GM10248 (cell line): ENCODE results near the gene MAIP1.
A peak's percentile ranks its signal among the peaks of the same experiment; 100 is the strongest.

Experiments used
- CTCF ChIA-PET: fragments of 300-600 bp; sonication (Branson Sonifier 250); formaldehyde crosslinking; extraction: SDS; loops from one replicate; lab custom pipeline; 2021; ENCODE audit warnings: antibody characterized with exemption; lab: Yijun Ruan, JAX
- POLR2A ChIA-PET: fragments of 350-650 bp; sonication (Branson Sonifier 250); formaldehyde crosslinking; extraction: SDS; loops from one replicate; lab custom pipeline; 2020; ENCODE audit warnings: antibody characterized with exemption; lab: Yijun Ruan, JAX
- DNase-seq: peaks from one replicate; pipeline ENCODE4 v3.0.0; 2012; ENCODE audit errors: extremely low spot score
- CTCF ChIP-seq: IDR thresholded peaks from 2 replicates; pipeline ENCODE4 v1.5.1; 2012; ENCODE audit warnings: mild to moderate bottlenecking, low read depth; ENCODE audit errors: extremely low read depth, missing control alignments, control extremely low read depth

The MAIP1 gene

GRCh38 chr2:199943373-199943772 is 12.0 kb upstream of the MAIP1 start:
- no peak for DNase-seq
- CTCF ChIA-PET: interaction anchor here (0.8 to 1.8 kb wide), 2 partner anchors 9 to 15 kb away, joined by 3 to 4 read pairs; no protein-coding TSS in a partner anchor
- TF ChIP-seq CTCF: no peak
- POLR2A ChIA-PET: no interaction called here

- no peak for DNase-seq
- CTCF ChIA-PET: interaction anchor here (1.2 kb wide), 1 partner anchor 27 kb away, joined by 3 read pairs; no protein-coding TSS in a partner anchor
- POLR2A ChIA-PET: no interaction called here
- no peak for TF ChIP-seq CTCF
Observed at GRCh38 chr2:199946196-199946595, 9.2 kb upstream of the MAIP1 start.

GRCh38 chr2:199946836-199947235 is 8.5 kb upstream of the MAIP1 start:
- ChIA-PET POLR2A (no interaction called here), CTCF (no interaction called here)
- no peak for TF ChIP-seq CTCF
- DNase-seq: no peak

GRCh38 chr2:199950396-199950795 is 5.0 kb upstream of the MAIP1 start:
- DNase-seq: no peak
- ChIA-PET CTCF (interaction anchor here (2.5 kb wide), 1 partner anchor 10 kb away, joined by 18 read pairs; no protein-coding TSS in a partner anchor), POLR2A (no interaction called here)
- no peak for TF ChIP-seq CTCF

GRCh38 chr2:199951023-199951422 is 4.4 kb upstream of the MAIP1 start:
- DNase-seq: no peak
- ChIA-PET POLR2A (no interaction called here), CTCF (interaction anchor here (2.5 kb wide), 1 partner anchor 10 kb away, joined by 18 read pairs; no protein-coding TSS in a partner anchor)
- TF ChIP-seq CTCF: no peak

- POLR2A ChIA-PET: no interaction called here
- CTCF ChIA-PET: no interaction called here
- DNase-seq: peak; percentile 79
- no peak for TF ChIP-seq CTCF
Observed at GRCh38 chr2:199955007-199955338, 409 bp upstream of the MAIP1 start.
